ENCODE results near the gene FTCDNL1.

The FTCDNL1 gene

DNA sequence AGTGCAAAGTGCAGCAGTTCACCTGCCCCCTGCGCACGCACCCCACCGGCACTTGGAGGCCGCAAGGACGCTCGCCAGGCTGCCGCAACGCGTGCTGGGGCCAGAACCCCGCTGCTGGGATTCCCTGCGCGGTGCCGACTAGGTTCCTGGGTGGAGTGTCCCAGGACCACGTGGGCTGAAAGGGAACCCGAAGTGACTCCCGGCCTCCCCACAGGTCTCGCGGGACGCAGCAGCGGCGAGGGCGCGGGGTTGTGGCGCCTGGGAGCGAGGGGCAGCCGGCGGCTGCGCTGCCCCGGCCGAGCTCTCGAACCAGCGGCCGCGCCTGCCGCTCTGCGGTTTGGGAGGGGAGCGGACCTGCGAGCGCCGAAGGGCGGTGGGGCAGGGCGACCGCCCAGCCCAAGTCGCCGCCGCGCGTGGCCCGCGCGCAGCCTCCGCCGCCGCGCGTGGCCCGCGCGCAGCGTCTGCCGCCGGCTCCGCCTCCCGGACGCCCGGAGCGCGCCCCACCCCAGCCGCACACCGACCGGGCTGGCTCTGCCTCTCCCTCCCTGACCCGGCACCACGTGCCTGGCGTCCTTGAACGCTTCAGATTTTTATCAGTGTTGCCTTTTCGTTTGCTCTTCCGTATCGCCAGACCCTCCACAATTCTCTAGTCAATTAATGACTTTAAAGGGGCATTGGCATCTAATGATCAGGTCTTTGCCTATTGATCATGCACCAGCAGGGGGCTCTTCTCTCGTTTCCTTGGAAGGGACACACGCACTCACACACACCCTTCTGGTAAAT is at the start of gene FTCDNL1:
Gene FTCDNL1 (minus strand): TSS at position 475 of the 783 bp plus-strand sequence. CDS start 2,230 bp downstream, outside the sequence.
- peak; percentile 66 for DNase-seq

DNA sequence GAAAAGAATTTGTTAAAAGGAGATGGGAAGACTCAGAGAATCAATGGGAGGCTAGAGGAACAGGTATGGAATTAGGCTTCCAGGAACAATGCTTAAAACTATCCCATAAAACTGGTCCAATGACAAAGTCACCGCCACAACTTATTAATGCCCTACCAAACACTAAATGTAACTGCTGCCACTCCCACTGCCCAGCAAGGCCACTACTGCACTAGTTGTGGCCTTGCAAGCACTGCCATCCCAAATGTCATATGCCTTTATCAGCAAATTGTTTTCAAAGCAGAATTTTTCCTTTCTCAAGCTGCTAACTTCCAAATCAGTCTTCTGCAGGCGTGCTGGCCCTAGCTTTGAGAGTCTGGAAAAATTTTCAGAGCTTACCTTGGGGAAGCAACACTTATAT is 45.6 kb upstream of the FTCDNL1 start:
- no peak for DNase-seq

DNA sequence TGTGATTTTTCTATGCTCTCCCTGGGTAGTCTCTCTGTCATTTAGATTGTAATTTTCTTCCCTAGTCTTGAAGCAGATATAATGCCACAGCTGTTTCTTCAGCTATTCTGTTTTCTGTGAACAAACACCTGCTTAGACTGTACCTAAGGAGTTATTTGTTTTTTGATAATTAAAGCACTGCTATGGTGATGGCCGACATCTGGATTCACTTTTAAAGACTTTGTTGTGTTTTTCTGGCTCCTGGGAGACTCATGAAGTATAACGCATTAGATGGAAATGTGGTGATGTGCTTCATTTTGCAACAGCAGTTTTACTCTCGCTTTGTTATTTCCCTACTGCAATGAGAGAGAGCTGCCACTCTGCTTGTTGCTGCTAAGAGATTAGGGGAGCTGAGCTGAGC is 44.4 kb upstream of the FTCDNL1 start:
- no peak for DNase-seq

DNA sequence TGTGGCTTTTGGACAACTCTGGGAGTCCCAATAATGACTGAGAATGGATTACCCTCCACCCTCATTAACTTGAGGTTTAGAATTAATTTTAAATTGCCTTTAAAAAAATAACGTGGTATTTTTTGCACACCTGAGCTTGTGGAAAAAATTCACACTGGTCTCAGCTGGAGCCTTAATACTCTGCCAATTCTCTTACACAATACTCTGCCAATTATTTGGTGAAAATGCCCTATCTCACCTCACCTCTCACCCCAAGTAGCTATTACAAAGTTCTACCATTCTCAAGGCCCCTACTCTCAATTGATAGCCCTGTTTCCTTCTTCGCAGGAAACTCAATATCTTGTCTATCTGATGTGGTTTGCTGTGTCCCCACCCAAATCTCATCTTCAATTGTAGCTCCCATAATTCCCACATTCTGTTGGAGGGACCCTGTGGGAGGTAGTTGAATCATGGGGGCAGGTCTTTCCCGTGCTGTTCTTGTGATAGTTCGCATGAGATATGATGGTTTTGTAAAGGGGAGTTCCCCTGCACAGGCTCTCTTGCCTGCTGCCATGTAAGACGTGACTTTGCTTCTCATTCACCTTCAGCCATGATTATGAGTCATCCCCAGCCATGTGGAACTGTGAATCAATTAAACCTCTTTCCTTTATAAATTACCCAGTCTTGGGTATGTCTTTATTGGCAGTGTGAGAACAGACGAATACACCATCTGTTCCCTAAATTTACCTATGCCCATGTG is 32.7 kb upstream of the FTCDNL1 start:
- DNase-seq: no peak

DNA sequence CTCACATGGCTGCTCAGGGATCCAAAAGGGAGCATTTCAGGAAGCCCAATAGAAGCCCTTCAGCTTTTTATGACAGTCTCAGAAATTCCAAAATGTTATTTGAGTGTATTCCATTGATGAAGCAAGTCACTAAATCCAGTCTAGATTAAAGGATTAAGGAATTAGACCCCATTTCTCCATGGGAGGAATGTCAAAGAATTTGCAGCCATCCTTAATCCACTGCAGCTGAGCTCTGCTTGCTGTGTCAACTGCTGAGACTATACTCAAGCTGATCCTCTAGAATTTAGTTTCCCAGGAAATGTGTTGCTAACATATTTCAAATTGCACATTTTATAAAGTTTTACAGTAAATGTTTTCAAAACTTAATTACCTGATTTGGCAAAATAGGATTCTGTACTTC is 31.7 kb upstream of the FTCDNL1 start:
- DNase-seq: no peak

DNA sequence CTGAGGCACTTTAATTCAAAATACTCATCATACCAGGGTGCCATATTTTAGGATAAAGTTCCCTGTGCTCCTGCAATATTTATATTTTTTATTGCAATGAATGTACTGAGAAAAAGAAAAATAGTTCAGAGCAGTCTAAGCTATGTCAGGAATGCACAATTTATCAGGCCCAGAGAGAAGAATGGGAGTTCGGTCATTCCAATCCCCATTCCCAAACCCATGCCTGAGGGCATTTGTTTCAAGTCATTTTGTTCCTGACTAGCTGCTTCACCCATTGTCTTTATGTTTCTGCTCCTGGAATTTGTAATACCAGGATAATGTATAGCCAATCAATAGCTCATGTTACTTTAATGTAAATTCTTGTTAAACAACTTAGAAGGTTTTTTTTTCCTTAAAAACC is 24.4 kb upstream of the FTCDNL1 start:
- no peak for DNase-seq

DNA sequence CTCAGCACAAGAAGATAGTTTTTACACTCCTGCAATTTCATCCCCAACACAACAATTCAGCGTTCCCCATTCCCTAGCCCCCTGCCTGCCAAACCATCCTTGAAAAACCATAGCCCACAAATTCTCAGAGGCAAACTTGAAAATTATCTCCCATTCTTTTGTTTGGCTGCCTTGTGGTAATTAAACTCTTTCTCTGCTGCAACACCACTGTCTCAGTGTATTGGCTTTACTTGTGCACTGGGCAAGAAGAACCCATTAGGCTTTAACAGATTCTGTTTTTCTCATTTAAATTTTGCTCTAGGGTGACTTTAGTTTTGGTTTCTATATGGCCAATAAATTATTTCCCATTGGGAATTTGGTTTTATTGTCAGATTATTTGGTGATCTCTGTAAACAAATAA is 23.2 kb upstream of the FTCDNL1 start:
- no peak for DNase-seq

DNA sequence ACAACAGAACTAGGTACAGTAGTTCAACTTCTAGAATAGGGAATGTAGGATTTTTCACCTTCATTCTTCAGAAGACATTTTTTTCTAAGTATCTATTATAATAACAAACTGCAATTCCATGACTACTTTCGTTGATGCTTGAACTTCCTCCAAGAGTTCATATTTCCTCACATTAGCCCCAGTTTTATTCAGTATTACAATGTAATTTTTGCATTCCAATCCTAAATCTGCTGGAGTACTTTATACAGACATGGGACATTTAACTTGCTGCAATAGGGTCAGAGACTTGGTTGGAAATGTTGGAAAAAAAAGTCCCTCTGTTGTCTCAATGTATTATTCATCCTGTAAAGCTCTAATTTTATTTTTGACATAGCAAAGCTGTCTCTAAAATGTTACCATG is 19.6 kb upstream of the FTCDNL1 start:
- no peak for DNase-seq

DNA sequence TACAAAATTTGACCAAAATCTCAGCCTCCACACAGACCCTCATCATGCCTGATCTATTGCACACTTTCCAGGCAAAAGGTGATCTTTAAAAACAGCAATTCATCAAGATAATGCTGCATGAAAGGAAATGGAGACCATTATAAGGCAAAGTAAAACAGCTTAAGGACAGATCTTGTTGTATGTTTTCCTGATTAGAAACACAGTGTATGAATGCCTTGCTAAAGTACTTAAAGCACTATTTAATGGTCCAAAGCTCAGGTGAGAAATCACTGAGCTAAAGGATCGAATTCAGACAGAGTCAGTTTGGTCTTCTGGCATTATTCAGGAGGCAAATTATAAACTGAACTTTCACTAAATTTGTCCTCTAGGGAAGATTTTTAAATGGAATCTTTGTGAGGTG is 18.7 kb upstream of the FTCDNL1 start:
- no peak for DNase-seq

DNA sequence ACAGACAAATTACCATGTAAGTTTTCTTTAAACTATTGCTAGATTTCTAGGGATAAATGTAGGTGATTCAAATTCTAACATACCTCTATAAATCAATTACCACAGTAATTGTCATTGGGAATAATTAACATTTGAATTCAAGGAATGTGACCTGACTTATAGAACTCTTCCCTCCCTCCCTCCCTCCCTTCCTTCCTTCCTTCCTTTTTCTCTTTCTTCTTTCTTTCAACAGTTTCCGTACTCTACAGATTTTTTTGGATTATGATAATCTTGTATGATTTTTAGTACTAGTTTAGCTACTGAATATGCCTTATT is 18.2 kb upstream of the FTCDNL1 start:
- no peak for DNase-seq

DNA sequence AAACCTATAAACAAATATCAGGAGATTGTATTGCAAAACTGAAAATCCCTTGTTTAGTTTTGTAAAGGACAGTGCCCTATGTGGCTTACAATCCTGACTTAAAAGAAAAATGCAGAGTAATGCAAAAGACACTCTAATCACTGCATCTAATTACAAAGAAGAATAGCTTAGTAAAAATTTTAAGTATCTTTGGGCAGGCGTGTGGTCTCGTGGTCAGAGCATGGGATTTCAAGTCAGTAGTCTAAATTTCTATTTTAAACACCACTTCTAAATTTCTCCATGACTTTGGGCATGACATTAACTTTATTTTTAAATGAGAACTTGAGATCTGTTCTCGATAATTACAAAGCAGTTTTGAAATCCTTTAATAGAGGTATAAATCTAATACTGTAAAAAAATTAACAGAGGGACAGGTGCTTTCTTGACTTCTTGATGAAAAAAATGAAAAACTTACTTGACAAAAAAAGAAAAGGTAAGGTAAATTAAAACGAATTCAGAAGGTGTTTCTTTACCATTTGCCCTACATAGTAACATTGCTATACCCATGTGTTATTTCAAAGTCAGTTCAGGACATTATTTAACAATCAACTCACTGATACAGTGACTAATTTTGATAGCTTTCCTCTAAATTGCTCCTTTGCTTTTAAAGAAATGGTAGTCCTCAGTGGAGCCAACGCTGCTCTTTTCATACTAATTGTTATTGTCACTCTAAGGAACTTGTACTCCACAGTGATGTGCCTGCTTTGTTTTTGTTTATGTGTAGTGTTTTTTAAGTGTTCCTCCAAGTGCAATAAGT is 17.6 kb upstream of the FTCDNL1 start:
- no peak for DNase-seq

DNA sequence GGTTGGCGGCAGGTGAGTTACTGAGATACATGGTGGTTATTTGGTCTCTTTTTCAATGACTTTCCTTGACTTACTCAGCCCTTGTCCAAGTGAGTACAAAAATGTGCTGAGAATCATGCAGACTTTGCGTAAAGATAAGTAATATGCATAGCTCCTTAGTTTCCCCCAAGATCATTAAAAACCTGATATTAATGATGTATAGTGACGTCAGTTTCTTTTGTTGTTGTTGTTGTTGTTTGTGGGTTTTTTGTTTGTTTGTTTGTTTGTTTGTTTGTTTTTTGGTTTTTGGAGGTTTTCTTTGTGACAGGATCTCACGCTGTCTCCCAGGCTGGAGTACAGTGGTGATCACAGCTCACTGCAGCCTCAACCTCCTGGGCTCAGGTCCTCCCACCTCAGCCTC is 14.9 kb upstream of the FTCDNL1 start:
- no peak for DNase-seq

DNA sequence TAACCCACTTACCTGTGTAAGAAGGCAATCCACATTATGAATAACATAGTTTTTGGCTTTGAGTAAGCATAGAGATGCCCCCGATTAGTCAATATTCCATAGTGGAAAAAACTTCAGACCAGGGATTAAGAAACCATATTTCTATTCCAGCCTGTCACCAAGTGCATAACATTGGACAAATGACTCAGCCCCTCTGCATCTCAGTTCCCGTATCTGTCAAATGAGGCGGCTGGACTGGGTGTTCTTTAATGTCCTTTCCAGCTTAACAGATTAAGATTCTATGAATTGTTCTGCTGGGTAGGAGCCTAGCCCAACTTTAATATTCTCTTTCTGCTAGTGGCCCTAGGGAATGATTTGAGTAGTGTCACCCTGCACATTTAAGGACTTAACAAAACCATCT is 11.8 kb upstream of the FTCDNL1 start:
- DNase-seq: no peak

DNA sequence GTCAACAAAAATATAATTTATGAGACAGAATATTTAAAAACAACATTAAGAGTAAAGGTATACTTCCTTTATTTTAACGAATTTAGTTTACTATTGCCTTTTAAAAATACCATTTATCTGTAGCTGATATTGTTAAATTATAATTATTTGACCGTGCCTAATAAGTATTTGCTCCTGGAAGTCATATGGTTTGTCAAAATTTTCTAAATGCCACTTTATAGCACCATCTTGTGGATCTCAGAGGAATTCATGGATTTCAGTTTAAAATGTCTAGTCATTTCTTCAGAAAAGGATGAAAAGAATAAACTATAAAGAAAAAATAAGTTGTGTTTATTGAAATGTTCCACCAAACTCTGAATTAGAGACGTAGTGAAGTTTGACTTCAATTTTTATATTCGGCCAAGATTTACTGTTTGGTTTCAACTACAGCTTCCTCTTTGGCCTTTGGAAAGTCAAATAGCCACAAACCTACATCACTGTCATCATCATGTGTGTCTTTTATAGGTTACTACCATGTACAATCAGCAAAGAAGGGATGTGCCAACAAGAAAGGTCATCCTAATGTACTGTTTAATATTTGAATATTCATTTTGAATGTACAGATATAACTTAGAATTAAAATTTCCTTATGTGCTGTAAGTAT is 10.3 kb upstream of the FTCDNL1 start:
- DNase-seq: no peak

DNA sequence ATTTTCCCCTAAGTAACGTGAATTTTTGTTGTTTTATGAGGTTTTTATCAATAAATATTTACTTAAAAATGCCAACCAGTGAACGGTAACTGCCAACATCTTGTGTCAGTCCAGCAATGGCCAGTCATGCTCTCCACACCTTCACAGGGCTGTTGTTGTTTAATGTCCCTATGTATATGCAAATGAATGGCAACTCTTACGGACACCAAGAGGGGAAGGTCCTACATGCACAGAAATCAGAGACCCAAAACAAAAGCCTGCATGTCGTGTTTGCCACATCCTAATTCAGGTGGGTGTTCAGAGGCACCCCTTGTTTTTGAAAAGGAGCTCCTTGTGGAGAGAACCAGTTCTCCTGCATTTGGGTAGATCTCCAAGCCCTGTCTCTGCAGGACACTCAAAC is 4.8 kb upstream of the FTCDNL1 start:
- no peak for DNase-seq

DNA sequence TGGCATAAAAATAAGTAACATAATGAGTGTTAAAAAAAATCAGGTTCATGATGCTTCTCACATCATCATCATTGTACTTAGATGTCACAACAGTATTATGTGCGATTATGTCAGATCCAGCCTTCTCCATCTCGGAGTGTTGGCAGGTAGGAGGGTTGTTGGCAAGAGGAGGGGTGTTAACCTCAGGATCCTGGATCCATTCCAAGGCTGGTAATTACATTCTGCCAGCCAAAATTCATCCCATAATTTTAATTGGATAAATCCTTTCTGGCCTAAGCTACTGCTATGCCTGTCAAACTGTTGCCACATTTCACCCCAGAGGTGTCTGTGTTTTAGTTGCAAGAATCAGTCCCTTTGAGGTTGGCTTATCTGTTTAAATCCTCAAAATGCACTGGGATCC is 891 bp upstream of the FTCDNL1 start:
- DNase-seq: no peak

DNA sequence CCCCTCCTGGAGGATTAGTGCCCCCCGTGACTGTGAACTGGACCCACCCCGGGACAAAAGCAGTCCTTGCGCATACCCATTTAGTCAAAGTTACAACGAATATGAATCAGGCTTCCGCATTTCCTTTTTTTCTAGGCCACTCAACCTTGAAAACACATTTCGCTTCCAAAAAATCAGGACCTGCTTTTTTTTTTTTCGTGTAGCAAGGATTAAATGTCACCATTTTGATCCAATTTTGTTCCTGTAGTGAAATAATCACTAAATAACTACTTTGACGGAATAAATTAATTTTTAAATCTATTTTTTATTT is 464 bp upstream of the FTCDNL1 start:
- no peak for DNase-seq

DNA sequence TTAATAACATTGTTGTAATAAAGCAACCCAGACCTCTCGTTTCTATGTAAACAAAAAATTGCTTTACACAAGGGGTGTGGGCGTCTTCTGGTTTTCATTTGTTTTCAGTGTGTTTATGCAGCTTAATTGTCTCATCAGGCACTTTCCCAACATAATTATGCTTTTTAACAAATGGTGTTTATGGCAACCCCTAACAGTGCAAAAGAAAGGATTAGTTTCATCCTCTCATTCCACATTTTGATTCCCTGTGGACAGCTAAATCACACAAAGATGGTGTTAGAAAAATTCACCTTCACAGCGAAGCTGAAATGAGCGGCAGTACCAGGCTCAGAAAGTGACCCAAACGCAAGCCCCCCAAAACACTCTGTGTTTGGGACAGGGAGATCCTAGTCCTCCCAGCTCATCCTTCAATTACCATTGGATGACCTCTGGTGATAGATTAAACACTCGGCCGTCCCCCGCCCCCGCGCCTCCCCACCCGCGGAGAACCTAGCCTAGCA is 724 bp downstream of the FTCDNL1 start:
- DNase-seq: no peak

DNA sequence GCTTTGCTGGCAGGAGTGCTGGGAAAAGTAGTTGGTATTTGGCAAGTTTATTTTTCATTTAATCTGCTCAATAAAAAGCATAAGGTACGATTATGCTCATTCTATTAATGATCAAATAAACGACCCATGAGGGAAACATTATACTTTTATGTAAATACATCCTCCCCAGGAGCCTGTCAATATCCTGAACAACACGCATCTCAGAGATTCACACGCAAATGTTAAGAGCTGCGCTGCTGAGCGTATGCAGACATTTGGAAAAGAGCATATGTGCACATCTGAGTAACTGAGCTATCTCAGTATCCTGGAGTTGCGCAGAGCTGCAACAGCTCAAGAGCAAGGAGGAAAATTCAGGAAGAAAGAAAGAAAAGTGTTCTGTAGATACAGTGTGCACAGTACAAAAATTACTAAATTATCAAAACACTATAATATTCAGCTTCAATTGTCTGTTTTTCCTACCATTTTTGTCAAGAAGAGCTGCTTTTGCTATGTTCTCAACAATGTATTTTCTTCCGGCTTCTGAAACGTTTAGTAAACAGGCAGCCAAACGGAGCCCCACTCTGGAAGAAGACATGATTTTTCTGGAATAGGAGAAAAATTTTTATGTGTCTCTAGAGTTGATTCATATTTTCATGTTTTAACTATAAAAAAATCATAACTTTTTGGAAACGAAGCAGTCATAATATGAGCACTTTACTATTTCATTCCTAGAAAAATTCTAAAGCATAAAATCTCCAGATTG is 2.4 kb downstream of the FTCDNL1 start:
- DNase-seq: no peak

DNA sequence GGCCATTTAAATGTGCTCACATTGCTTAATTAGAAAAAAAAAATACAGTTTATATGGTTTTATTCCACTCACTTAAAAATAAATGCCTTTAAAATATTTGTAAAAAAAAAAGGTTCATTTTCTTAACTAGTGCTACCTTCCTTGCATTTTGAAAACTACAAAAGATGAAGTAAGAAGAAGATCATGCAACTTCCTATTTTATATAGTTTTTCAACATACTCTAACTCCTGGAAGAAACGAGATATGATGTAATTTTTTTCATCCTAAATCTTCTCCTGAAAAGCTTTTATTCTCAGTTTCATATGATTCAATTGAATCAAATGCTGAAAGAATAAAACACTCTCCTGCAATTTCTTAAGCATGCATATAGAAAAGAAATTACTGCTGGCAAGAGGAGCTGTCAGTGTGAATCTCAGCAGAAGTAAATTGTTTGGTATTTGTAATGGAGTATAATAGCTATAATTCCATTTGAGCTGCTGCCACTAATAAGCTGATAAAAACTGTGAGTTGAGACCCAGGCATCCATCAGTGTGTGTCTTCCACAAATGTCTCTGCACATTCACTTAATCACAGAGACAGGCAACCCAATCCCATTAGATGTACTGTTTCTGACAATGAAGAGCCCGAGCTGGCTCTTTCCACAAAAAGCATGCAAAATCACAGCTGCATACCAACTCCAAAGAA is 3.7 kb downstream of the FTCDNL1 start:
- no peak for DNase-seq

DNA sequence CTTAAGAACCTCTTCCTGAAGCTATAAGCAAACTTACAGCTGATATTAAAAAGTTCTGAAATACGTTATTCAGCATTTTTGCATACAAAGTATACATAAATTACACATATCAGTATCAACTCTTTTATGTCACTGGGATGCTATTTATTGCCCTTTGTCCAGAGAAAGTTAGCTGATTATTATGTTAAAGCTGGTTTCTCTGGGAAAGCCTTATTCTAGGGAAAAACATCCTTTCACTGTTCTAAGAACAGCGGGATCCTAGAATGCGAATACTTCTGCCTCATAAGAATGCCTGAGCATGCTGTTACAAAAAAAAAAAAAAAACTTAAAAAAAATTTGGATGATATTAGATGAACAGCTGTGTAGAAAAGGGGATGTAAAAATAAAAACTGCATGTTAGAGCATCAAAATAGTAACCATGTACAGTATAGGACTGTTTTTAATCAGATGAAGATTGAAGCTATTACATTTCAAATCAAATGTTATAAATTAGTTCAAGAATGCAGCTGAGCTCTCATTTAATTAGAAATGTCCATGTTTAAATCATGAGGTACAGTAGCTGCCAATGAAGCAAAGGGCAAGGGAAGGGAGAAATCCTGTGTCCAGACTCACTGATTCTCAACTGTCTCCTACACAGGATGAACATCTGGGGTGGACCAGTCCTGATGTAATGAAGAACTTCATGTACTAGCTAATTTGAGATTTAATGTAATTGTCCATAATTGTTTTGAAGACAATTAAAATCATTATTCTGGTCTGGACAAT is 8.2 kb downstream of the FTCDNL1 start:
- no peak for DNase-seq
